ENCODE measurements around the gene GRM7.

GRCh38 chr3:7562892-7563291 lies 702.0 kb downstream of the GRM7 start:
- TF ChIP-seq CTCF (IDR thresholded peaks at IDR 0.05; ENCODE audit: low read depth, low read length) (no peak), EZH2phosphoT487 (IDR thresholded peaks at IDR 0.05; ENCODE audit: low read depth) (no peak)
